Caco-2 (cell line): ENCODE data around the gene PKN1. TPM values are rescaled to one million over a fixed set of nuclear protein-coding genes. Genes with fewer than 3 reads are reported as not detected.

Source experiments
- BruUV-seq: library from RNA; stranded (reverse); fragments of 400-500 nt; replicated peaks from 2 replicates; lab custom pipeline; 2021; lab: Mats Ljungman, UMichigan
- CTCF ChIA-PET: fragments of 300-600 bp; sonication (Branson Sonifier 250); formaldehyde crosslinking; loops from one replicate; lab custom pipeline; 2022; ENCODE audit warnings: antibody characterized with exemption; lab: Charles Lee
- POLR2A ChIA-PET: fragments of 300-600 bp; sonication (Branson Sonifier 250); formaldehyde crosslinking; loops from one replicate; lab custom pipeline; 2022; ENCODE audit warnings: antibody characterized with exemption; lab: Charles Lee
- DNase-seq, 2 experiments: peaks; one replicate each; pipeline versions ENCODE4 v3.0.0 to v3.0.0-alpha.2; 2020 to 2022
- H3K27me3 ChIP-seq: replicated peaks from 2 replicates; pipeline ENCODE4 v1.6.0; 2011; ENCODE audit warnings: low read length; ENCODE audit not compliant: control insufficient read depth, insufficient read depth
- H3K36me3 ChIP-seq: 2 replicates; pipeline ENCODE4 v1.5.1; 2011; ENCODE audit warnings: low read length; ENCODE audit not compliant: control insufficient read depth, insufficient read depth
- H3K4me1 ChIP-seq: fragments of 250-450 bp; sonication (Bioruptor Pico); 2 replicates; pipeline ENCODE4 v1.5.1; 2020; ENCODE audit warnings: mild to moderate bottlenecking
- H3K4me3 ChIP-seq: 2 replicates; pipeline ENCODE4 v1.5.1; 2011; ENCODE audit warnings: low read depth, mild to moderate bottlenecking, control low read depth, low read length
- H3K9me3 ChIP-seq: fragments of 250-450 bp; sonication (Bioruptor Pico); 2 replicates; pipeline ENCODE4 v1.5.1; 2020; ENCODE audit warnings: mild to moderate bottlenecking, moderate library complexity
- H3K27ac Mint-ChIP-seq: one replicate; pipeline ENCODE4 v1.8.0; 2022; ENCODE audit warnings: mixed read lengths; ENCODE audit not compliant: unreplicated experiment
- H3K27me3 Mint-ChIP-seq: one replicate; pipeline ENCODE4 v1.8.0; 2022; ENCODE audit warnings: mixed read lengths; ENCODE audit not compliant: insufficient read depth, unreplicated experiment
- H3K36me3 Mint-ChIP-seq: one replicate; pipeline ENCODE4 v1.8.0; 2022; ENCODE audit warnings: mild to moderate bottlenecking, mixed read lengths; ENCODE audit not compliant: insufficient read depth, unreplicated experiment
- H3K4me1 Mint-ChIP-seq: one replicate; pipeline ENCODE4 v1.8.0; 2022; ENCODE audit warnings: low read depth, mixed read lengths; ENCODE audit not compliant: unreplicated experiment
- H3K4me3 Mint-ChIP-seq: one replicate; pipeline ENCODE4 v1.8.0; 2022; ENCODE audit warnings: mild to moderate bottlenecking, moderate library complexity, mixed read lengths; ENCODE audit not compliant: unreplicated experiment
- H3K9me3 Mint-ChIP-seq: one replicate; pipeline ENCODE4 v1.8.0; 2022; ENCODE audit warnings: mixed read lengths; ENCODE audit not compliant: unreplicated experiment
- CTCF ChIP-seq, 2 experiments: fragments of 200-600 bp in 1 of 2; IDR thresholded peaks; 1 replicate in 1 of 2; 2 replicates in 1 of 2; pipeline versions ENCODE4 v1.5.1 to v1.8.0; 2011 to 2022; ENCODE audit warnings: antibody characterized with exemption in 1 of 2, control low read depth in 1 of 2, inconsistent platforms in 1 of 2, low read depth in 1 of 2, low read length in 1 of 2, mild to moderate bottlenecking in 1 of 2, moderate library complexity in 1 of 2; ENCODE audit not compliant: insufficient read depth in 1 of 2, severe bottlenecking in 1 of 2, unreplicated experiment in 1 of 2
- intact Hi-C: fragments of 100-400 bp; cut with micrococcal nuclease; formaldehyde crosslinking; loops from one replicate; pipeline ENCODE4 v1.10.0; 2022; ENCODE audit not compliant: unreplicated experiment
- total RNA-seq: library from RNA; stranded (reverse); gene quantifications from 2 replicates; pipeline ENCODE4 v1.2.3, GENCODE V29; 2022

The PKN1 gene
- total RNA-seq, 1 experiment from 2014 or later: 102 TPM

GRCh38 chr19:14411161-14411937 lies 21.8 kb upstream of the PKN1 start:
- no TSS peak for BruUV-seq
- TF ChIP-seq CTCF (IDR thresholded peaks at IDR 0.05; ENCODE audit: insufficient read depth in 1 of 2, low read depth in 1 of 2, low read length in 1 of 2, severe bottlenecking in 1 of 2, unreplicated experiment in 1 of 2): no peak
- POLR2A ChIA-PET: no interaction called here
- Mint-ChIP-seq H3K27me3 (no peaks in the 10 kb centered on the region), H3K4me1 (peaks cover 5% of the 10 kb centered on the region), H3K27ac (no peak overlapping the region), H3K9me3 (no peaks in the 10 kb centered on the region), H3K4me3 (no peak overlapping the region), H3K36me3 (peaks cover 86% of the 10 kb centered on the region)
- H3K9me3 ChIP-seq: no peaks in the 10 kb centered on the region
- H3K27me3 ChIP-seq: no peaks in the 10 kb centered on the region
- H3K36me3 ChIP-seq: peaks cover 4% of the 10 kb centered on the region
- intact Hi-C loops: no loop called here
- CTCF ChIA-PET: no interaction called here
- H3K4me1 ChIP-seq: no peaks in the 10 kb centered on the region
- DNase-seq: no peak
- no peak overlapping the region for H3K4me3 ChIP-seq

- BruUV-seq: no TSS peak
- CTCF ChIA-PET: no interaction called here
- Histone ChIP-seq H3K4me1 (0 out of 2 replicates have a peak, but pooled peaks cover 2% of the 10 kb centered on the region), H3K4me3 (no peak overlapping the region), H3K27me3 (no peaks in the 10 kb centered on the region), H3K36me3 (peaks cover 4% of the 10 kb centered on the region), H3K9me3 (no peaks in the 10 kb centered on the region)
- Mint-ChIP-seq H3K27me3 (no peaks in the 10 kb centered on the region), H3K9me3 (no peaks in the 10 kb centered on the region), H3K4me3 (no peak overlapping the region), H3K4me1 (peaks cover 10% of the 10 kb centered on the region), H3K36me3 (peaks cover 84% of the 10 kb centered on the region), H3K27ac (no peak overlapping the region)
- DNase-seq: no peak
- POLR2A ChIA-PET: no interaction called here
- intact Hi-C loops: no loop called here
- TF ChIP-seq CTCF (IDR thresholded peaks at IDR 0.05; ENCODE audit: insufficient read depth in 1 of 2, low read depth in 1 of 2, low read length in 1 of 2, severe bottlenecking in 1 of 2, unreplicated experiment in 1 of 2): no peak
Measured at GRCh38 chr19:14411938-14412245, 21.2 kb upstream of the PKN1 start.

GRCh38 chr19:14412324-14412995 lies 20.6 kb upstream of the PKN1 start:
- Histone ChIP-seq H3K4me1 (0 out of 2 replicates have a peak, but pooled peaks cover 4% of the 10 kb centered on the region), H3K36me3 (peaks cover 4% of the 10 kb centered on the region), H3K27me3 (no peaks in the 10 kb centered on the region), H3K4me3 (no peak overlapping the region), H3K9me3 (no peaks in the 10 kb centered on the region)
- intact Hi-C loops: no loop called here
- H3K4me3 Mint-ChIP-seq: no peak overlapping the region
- POLR2A ChIA-PET: no interaction called here
- no peak for TF ChIP-seq CTCF (IDR thresholded peaks at IDR 0.05; ENCODE audit: insufficient read depth in 1 of 2, low read depth in 1 of 2, low read length in 1 of 2, severe bottlenecking in 1 of 2, unreplicated experiment in 1 of 2)
- H3K9me3 Mint-ChIP-seq: no peaks in the 10 kb centered on the region
- no peaks in the 10 kb centered on the region for H3K27me3 Mint-ChIP-seq
- H3K4me1 Mint-ChIP-seq: peaks cover 14% of the 10 kb centered on the region
- H3K27ac Mint-ChIP-seq: no peak overlapping the region
- peaks cover 83% of the 10 kb centered on the region for H3K36me3 Mint-ChIP-seq
- no TSS peak for BruUV-seq
- CTCF ChIA-PET: no interaction called here
- DNase-seq: no peak
